ENCODE measurements around the gene OBI1. TPM values are rescaled to one million over a fixed set of nuclear protein-coding genes. Genes with fewer than 3 reads are reported as not detected.

The OBI1 gene
- total RNA-seq, 1 donor from 2014 or later, result 11.8 TPM

DNA sequence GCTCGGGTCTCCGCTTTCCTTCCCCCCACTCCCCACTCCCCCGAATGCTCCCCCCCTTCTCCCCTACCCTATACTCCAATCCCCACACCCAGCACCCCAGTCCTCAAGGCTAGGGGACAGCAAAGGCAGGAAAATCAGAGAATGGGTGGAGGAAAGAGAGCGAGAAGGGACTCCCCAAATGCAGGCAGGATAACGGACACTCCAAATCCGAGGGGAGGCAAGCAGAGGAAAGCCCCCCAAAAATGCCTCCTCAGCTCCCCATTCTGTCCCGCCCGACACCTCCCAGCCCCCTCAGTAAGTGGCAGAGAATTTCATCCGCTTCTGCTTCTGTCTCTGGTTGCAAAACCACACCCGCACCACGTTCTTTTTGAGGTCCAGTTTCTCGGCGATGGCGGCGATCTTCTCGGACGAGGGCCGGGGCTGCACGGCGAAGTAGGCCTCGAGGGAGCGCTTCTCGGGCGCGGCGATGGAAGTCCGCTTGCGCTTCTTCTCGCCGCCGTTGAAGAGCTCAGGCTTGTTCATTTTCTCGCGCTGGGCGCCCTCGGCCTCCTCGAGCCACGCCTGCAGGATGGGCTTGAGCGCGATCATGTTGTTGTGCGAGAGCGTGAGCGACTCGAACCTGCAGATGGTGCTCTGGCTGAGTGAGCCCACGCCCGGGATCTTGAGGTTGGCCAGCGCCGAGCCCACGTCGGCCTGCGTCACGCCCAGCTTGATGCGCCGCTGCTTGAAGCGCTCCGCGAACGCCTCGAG lies 57.7 kb downstream of the OBI1 start:
- peaks cover 59% of the 10 kb centered on the region for H3K27me3 ChIP-seq
- no peak for DNase-seq (ENCODE audit: extremely low spot score in 2 of 2)
- H3K36me3 ChIP-seq, result no peaks in the 10 kb centered on the region
- H3K4me3 ChIP-seq, result no peak overlapping the region
- H3K4me1 ChIP-seq, result peaks cover 33% of the 10 kb centered on the region
- intact Hi-C loops (cut with DNase I), result no loop called here
- no peak overlapping the region for H3K27ac ChIP-seq
- no peak for TF ChIP-seq POLR2A (IDR thresholded peaks at IDR 0.05)
- TF ChIP-seq CTCF (IDR thresholded peaks at IDR 0.05), result no peak
- TF ChIP-seq POLR2AphosphoS5 (IDR thresholded peaks at IDR 0.05; ENCODE audit: insufficient read depth in 1 of 2, low read depth in 1 of 2), result no peak
- no peaks in the 10 kb centered on the region for H3K9me3 ChIP-seq

DNA sequence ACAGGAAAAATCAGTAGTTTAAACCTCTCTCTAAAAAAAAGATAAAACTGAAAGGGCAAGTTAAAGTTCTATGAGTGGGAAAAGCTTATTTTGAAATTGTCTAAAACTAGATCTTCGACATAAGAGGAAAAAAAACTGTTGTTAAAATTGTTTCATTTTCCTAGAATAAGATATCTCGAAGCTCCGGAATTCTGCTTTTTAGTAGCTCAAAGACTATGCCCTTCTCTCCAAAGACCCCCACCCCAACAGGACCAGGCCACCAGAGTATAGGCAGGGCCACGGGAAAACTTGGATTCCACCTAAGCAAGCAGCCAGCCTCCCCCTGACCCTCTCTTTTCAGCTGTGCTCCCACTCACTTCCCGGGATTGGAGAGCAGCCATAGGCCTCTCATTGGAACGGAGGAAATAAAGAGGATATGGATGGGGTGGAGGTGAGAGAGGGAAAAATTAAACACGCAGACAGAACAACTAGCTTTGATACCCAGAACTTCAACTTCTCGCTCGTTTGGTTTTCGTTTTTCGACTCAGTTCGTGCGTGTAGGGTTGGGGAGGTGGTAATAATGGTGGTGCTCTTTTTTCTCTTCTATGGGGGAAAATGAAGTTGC lies 58.6 kb downstream of the OBI1 start:
- H3K4me1 ChIP-seq, result peaks cover 43% of the 10 kb centered on the region
- DNase-seq (ENCODE audit: extremely low spot score in 2 of 2), result no peak
- no peak overlapping the region for H3K4me3 ChIP-seq
- no peaks in the 10 kb centered on the region for H3K9me3 ChIP-seq
- H3K36me3 ChIP-seq, result no peaks in the 10 kb centered on the region
- no peak for TF ChIP-seq POLR2AphosphoS5 (IDR thresholded peaks at IDR 0.05; ENCODE audit: insufficient read depth in 1 of 2, low read depth in 1 of 2)
- no peak for TF ChIP-seq POLR2A (IDR thresholded peaks at IDR 0.05)
- H3K27me3 ChIP-seq, result peaks cover 59% of the 10 kb centered on the region
- no peak overlapping the region for H3K27ac ChIP-seq
- intact Hi-C loops (cut with DNase I), result no loop called here

DNA sequence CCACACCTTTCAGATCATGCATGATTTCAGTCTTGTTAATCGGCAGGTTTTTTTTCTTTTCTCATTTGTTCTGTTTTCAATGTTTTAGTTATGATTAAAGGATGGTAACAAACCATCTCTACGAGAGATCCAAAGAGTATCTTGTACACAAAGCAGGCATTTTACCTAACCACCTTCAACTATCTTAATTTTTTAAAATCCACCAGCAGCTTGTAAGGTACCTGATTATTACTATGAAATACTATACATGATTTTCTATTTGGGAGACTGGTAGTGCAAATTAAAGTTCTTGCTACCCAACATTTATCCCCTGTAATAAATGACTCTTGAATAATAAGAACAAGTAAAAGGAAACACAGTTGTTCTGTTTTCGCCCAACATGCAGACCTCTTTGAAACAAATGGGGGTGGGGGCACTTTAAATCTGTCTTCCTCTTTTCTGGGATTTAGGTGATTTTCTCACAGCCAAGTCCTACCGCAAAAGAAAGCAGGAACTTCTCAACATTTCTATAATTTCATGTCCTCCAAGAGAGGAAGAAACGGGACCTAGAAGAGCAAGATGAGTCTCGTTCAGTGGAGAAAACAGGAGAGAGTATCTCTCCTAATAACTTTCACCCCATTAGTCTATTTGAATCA lies 59.2 kb downstream of the OBI1 start:
- Histone ChIP-seq H3K27me3 (peaks cover 55% of the 10 kb centered on the region), H3K36me3 (no peaks in the 10 kb centered on the region), H3K4me3 (no peak overlapping the region), H3K4me1 (peaks cover 43% of the 10 kb centered on the region), H3K9me3 (no peaks in the 10 kb centered on the region), H3K27ac (no peak overlapping the region)
- intact Hi-C loops (cut with DNase I), result no loop called here
- DNase-seq (ENCODE audit: extremely low spot score in 2 of 2), result no peak
- TF ChIP-seq CTCF (IDR thresholded peaks at IDR 0.05) (no peak), POLR2A (IDR thresholded peaks at IDR 0.05) (no peak), POLR2AphosphoS5 (IDR thresholded peaks at IDR 0.05; ENCODE audit: insufficient read depth in 1 of 2, low read depth in 1 of 2) (no peak)

GRCh38 chr13:78598966-78599644 lies 59.9 kb downstream of the OBI1 start:
- no peaks in the 10 kb centered on the region for H3K36me3 ChIP-seq
- H3K27me3 ChIP-seq, result peaks cover 54% of the 10 kb centered on the region
- DNase-seq (ENCODE audit: extremely low spot score in 2 of 2), result no peak
- H3K4me3 ChIP-seq, result no peak overlapping the region
- no peak for TF ChIP-seq POLR2A (IDR thresholded peaks at IDR 0.05)
- no peak for TF ChIP-seq CTCF (IDR thresholded peaks at IDR 0.05)
- no peak overlapping the region for H3K27ac ChIP-seq
- H3K4me1 ChIP-seq, result peaks cover 42% of the 10 kb centered on the region
- H3K9me3 ChIP-seq, result no peaks in the 10 kb centered on the region
- intact Hi-C loops (cut with DNase I), result no loop called here

DNA sequence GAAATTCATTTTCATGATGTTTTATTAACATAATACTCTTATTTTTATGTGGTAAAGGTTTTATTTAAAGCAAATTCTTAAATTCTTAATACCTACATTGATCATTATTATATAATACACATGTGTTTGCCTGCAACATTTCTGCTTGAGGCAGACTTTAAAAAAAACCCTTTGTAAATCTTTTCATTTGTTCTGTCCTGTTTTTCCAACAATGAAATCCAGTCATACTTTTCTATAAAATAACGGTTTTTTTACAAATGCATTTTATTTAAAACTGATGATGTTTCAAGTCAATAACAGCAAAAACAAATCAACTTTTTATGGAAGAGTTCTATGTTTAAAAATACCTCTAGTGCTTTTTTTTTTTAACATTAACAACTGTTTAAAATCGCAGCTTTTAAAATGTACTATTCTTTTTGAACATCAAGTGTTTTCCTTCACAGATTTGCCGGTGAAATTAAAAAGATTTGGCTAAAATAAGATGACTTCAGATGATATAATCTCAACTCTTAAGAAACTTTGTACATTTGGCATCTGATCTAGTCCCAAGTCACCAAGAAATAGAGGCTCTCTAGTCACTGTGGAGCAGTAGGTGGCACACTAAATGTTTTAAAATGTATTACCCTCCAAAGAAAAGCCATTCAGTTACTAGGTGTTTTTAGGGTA lies 60.7 kb downstream of the OBI1 start:
- Histone ChIP-seq H3K9me3 (no peaks in the 10 kb centered on the region), H3K27ac (no peak overlapping the region), H3K4me3 (no peak overlapping the region), H3K27me3 (peaks cover 50% of the 10 kb centered on the region), H3K36me3 (no peaks in the 10 kb centered on the region), H3K4me1 (peaks cover 35% of the 10 kb centered on the region)
- TF ChIP-seq CTCF (IDR thresholded peaks at IDR 0.05) (no peak), POLR2AphosphoS5 (IDR thresholded peaks at IDR 0.05; ENCODE audit: insufficient read depth in 1 of 2, low read depth in 1 of 2) (no peak), POLR2A (IDR thresholded peaks at IDR 0.05) (no peak)
- intact Hi-C loops (cut with DNase I), result no loop called here
- DNase-seq (ENCODE audit: extremely low spot score in 2 of 2), result no peak
